Occipital lobe (tissue), 2 donors: ENCODE results near the gene LDLRAD4. TPM values are rescaled to one million over a fixed set of nuclear protein-coding genes. Genes with fewer than 3 reads are reported as not detected.

Experiments used
- DNase-seq: peaks from one replicate; lab custom pipeline; 2025; lab: John Stamatoyannopoulos, UW
- total RNA-seq: library from RNA; depleted of rRNA; stranded (reverse); fragments of >200 nt; gene quantifications from one replicate; pipeline ENCODE4 v1.2.3, GENCODE V29; 2014

The LDLRAD4 gene
- total RNA-seq, 1 donor from 2014 or later = 129 TPM

- DNase-seq = no peak
These were observed 325.5 kb downstream of the LDLRAD4 start for GRCh38 chr18:13543811-13544732.

- no peak for DNase-seq
These were observed 326.4 kb downstream of the LDLRAD4 start for GRCh38 chr18:13544953-13545352.

- DNase-seq = no peak
These were observed 327.0 kb downstream of the LDLRAD4 start for GRCh38 chr18:13545514-13545913.

GRCh38 chr18:13545955-13546354 is 327.4 kb downstream of the LDLRAD4 start:
- no peak for DNase-seq

GRCh38 chr18:13546638-13547037 is 328.1 kb downstream of the LDLRAD4 start:
- no peak for DNase-seq

GRCh38 chr18:13547347-13547746 is 328.8 kb downstream of the LDLRAD4 start:
- no peak for DNase-seq

GRCh38 chr18:13548106-13548819 is 329.7 kb downstream of the LDLRAD4 start:
- no peak for DNase-seq

- no peak for DNase-seq
These were observed 330.7 kb downstream of the LDLRAD4 start for GRCh38 chr18:13548966-13549879.

GRCh38 chr18:13549880-13550232 is 331.3 kb downstream of the LDLRAD4 start:
- no peak for DNase-seq

GRCh38 chr18:13550418-13551304 is 332.1 kb downstream of the LDLRAD4 start:
- DNase-seq = no peak

- no peak for DNase-seq
These were observed 332.7 kb downstream of the LDLRAD4 start for GRCh38 chr18:13551305-13551603.

GRCh38 chr18:13551841-13552733 is 333.5 kb downstream of the LDLRAD4 start:
- DNase-seq = no peak

GRCh38 chr18:13553449-13553848 is 334.9 kb downstream of the LDLRAD4 start:
- no peak for DNase-seq

GRCh38 chr18:13555192-13555591 is 336.6 kb downstream of the LDLRAD4 start:
- DNase-seq = no peak

- no peak for DNase-seq
These were observed 337.3 kb downstream of the LDLRAD4 start for GRCh38 chr18:13555865-13556264.

- no peak for DNase-seq
These were observed 337.9 kb downstream of the LDLRAD4 start for GRCh38 chr18:13556502-13556901.

GRCh38 chr18:13558124-13558523 is 339.6 kb downstream of the LDLRAD4 start:
- peak; percentile 23 for DNase-seq

GRCh38 chr18:13558790-13559189 is 340.2 kb downstream of the LDLRAD4 start:
- DNase-seq = no peak

GRCh38 chr18:13559754-13560153 is 341.2 kb downstream of the LDLRAD4 start:
- DNase-seq = no peak

- no peak for DNase-seq
These were observed 341.7 kb downstream of the LDLRAD4 start for GRCh38 chr18:13560306-13560705.
